GM18858 (cell line): ENCODE data around the gene NOL12.
"Not testable (repeated sequence)": the region's sequence is repeated elsewhere in the genome, so short reads cannot be mapped to it uniquely, and the experiment has no call there.

Experiments
- ATAC-seq: cut with Tn5 transposase; IDR thresholded peaks from one replicate; pipeline ENCODE4 v1.9.1; 2021; ENCODE audit not compliant: unreplicated experiment

NOL12 gene

GRCh38 chr22:37710675-37711074 lies 24.5 kb downstream of the NOL12 start:
- no peak for ATAC-seq

- ATAC-seq, result no peak
These were observed 25.3 kb downstream of the NOL12 start for GRCh38 chr22:37711490-37711889.

DNA sequence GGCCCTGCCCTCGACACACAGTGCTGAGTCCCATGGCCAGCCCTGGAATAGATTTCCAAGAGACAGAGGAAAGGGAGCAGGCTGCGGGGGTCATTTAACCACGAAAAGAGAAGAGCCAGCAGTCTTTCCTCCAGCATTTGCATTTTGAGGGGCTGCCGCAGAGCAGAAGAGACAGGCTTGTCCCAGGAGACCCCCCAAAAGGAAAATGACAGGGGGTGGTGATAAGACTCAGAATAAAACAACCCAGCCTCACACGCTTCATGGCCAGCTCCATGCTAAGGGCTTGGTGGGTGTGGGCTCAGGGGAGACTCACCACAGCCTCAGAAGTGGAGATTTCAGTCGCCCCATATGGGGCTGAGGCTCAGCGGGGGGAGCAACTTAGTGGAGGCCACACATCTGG lies 27.6 kb downstream of the NOL12 start:
- no peak for ATAC-seq

GRCh38 chr22:37714634-37715033 lies 28.5 kb downstream of the NOL12 start:
- no peak for ATAC-seq

DNA sequence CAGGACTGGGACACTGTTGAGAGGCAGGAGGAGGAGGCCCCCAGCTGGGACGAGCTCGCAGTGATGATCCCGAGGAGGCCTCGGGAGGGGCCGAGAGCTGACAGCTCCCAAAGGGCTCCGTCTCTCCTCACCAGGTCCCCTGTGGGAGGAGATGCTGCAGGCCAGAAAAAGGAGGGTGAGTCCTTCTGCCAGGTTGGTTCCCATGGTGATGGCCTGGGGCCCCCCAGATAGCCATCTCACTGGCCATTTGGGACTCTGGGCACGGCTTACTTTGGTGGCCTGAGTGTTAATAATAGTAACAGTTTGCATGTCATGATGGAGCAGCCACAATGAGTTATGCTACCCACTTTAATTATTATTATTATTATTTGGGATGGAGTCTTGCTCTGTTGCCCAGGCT lies 29.6 kb downstream of the NOL12 start:
- no peak for ATAC-seq

GRCh38 chr22:37716708-37717107 lies 30.6 kb downstream of the NOL12 start:
- no peak for ATAC-seq

DNA sequence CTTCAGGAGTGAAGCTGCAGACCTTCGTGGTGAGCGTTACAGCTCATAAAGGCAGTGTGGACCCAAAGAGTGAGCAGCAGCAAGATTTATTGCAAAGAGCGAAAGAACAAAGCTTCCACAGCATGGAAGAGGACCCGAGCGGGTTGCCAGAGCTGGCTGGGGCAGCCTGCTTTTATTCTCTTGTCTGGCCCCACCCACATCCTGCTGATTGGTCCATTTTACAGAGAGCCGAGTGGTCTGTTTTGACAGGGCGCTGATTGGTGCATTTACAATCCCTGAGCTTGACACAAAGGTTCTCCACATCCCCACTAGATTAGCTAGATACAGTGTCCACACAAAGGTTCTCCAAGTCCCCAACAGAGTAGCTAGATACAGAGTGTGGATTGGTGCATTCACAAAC lies 31.1 kb downstream of the NOL12 start:
- not testable (repeated sequence) for ATAC-seq

DNA sequence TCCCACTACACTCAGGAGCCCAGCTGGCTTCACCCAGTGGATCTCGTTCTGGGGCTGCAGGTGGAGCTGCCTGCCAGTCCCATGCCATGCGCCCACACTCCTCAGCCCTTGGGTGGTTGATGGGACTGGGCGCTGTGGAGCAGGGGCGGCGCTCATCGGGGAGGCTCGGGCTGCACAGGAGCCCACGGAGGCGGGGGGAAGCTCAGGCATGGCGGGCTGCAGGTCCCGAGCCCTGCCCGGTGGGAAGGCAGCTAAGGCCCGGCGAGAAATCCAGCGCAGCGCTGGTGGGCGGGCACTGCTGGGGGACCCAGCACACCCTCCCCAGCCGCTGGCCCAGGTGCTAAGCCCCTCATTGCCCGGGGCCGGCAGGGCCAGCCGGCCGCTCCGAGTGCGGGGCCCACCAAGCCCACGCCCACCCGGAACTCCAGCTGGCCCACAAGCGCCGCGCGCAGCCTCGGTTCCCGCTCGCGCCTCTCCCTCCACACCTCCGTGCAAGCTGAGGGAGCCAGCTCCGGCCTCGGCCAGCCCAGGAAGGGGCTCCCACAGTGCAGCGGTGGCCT lies 31.7 kb downstream of the NOL12 start:
- ATAC-seq, result not testable (repeated sequence)

DNA sequence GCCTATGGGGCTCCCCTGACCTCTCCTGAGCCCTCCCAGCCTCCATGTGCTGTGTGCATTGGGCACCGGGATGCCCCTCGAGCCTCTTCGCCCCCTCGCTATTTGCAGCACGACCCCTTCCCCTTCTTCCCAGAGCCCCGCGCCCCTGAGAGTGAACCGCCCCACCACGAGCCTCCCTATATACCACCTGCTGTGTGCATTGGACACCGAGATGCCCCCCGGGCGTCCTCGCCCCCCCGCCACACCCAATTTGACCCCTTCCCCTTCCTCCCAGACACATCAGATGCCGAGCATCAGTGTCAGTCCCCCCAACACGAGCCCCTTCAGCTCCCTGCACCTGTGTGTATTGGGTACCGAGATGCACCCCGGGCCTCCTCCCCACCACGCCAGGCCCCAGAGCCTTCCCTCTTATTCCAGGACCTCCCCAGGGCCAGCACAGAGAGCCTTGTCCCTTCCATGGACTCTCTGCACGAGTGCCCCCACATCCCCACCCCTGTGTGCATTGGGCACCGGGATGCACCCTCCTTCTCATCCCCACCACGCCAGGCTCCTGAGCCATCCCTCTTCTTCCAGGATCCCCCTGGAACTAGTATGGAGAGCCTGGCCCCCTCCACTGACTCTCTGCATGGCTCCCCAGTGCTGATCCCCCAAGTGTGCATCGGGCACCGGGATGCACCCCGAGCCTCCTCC lies 39.6 kb downstream of the NOL12 start:
- ATAC-seq, result no peak

GRCh38 chr22:37726241-37726887 lies 40.2 kb downstream of the NOL12 start:
- no peak for ATAC-seq

GRCh38 chr22:37728620-37729019 lies 42.5 kb downstream of the NOL12 start:
- no peak for ATAC-seq

DNA sequence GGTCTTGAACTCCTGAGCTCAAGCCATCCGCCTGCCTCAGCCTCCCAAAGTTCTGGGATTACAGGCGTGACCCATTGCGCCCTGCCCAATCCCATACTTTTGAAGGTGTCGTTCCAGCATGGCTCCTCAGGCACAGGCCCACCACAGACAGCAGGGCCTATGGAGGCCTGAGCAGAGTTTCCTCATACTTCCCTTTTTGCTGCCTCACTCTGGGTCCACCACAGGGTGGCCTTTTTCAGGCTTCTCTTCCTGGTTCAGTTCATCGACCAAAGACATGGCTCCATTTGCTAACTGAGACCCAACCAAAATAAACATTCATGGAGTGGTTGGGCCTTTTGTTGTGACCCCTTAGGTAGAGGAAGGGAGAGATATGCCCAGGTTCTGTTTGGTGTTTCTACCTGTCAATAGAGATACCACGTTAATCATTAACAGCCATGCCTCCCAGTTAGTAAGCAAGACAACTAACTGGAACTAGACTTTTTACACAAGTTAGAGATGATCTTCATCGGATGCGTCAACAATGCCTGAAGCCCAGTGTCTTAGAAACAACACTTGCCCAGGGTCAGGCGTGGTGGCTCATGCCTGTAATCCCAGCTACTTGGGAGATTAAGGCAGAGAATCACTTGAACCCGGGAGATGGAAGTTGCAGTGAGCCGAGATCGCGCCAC lies 45.8 kb downstream of the NOL12 start:
- no peak for ATAC-seq

GRCh38 chr22:37732699-37733607 lies 46.8 kb downstream of the NOL12 start:
- ATAC-seq, result no peak

GRCh38 chr22:37733625-37734401 lies 47.7 kb downstream of the NOL12 start:
- no peak for ATAC-seq

GRCh38 chr22:37734402-37734700 lies 48.2 kb downstream of the NOL12 start:
- no peak for ATAC-seq

DNA sequence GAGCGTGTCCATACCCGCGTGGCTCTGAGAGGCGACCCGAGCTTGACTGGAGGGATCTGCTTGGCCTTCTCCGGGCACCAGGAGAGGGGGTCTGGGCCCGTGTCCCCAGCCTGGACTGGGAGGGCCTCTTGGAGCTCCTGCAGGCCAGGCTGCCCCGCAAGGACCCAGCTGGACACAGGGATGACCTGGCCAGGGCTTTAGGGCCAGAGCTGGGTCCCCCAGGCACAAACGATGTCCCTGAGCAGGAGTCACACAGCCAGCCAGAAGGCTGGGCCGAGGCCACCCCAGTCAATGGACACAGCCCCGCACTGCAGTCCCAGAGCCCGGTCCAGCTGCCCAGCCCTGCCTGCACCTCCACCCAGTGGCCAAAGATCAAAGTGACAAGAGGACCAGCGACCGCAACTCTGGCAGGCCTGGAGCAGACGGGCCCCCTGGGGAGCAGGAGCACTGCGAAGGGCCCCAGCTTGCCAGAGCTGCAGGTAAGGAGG lies 48.9 kb downstream of the NOL12 start:
- ATAC-seq, result no peak

- no peak for ATAC-seq
These were observed 52.9 kb downstream of the NOL12 start for GRCh38 chr22:37739035-37739434.

DNA sequence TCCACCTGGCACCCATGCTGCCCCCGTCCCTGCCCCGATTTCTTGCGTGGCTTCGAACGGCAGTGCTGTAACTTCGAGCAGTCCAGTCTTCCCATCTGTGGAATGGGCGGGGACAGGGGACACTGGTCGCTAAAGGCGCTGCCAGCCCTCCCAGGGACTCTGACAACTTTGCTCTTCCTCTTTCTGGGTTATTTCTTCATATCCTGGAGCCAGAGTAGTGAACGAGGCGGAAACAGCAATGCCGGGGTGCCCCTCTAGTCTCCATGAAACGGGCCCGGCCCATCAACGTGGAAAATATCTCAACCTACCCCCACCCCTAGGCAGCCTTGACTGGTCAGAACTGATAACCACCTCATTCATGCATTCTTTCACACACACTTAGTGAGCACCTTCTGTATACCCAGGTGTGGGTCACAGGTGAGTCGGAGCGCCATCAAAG lies 53.5 kb downstream of the NOL12 start:
- no peak for ATAC-seq

DNA sequence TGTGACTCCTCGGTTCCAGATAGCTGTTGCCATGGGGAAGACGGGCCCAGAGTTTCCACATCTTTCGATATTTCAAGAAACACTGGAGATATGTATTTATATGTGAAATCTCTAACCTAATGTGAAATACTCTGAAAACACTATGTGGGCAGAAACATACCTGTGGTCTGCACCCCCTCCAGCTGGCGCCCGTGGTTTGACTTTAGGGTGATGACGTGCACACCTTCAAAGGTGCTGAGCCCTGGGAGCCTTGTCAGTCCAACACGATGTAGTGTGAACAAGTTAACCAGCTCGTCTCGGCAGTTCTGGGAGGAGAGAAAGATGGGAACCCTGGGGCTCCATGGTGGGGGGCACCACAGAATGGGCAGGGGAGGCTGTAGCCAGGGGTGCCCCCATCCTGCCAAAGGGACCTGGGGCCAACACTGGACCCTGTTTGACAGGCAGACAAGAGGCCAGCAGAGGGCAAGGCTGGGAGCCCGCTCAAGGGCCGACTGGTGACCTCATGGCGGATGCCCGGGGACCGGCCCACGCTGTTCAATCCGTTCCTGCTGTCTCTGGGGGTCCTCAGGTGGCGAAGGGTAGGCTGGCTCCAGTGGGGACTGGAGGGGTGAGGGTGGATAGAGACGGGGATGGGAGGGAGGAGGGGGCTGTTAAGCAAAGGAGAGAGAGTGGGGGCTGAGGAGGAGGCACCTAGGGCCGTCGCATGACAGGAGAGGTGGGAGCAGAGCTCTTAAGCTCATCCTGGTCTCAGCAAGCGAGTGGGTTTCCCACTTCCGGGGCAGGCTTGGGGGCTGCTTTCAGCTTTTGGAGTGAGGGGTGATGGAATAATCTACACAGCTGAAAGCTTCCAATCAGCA lies 54.5 kb downstream of the NOL12 start:
- ATAC-seq, result no peak
